K562 (cell line): ENCODE data around the gene STX2. TPM values are rescaled to one million over a fixed set of nuclear protein-coding genes. Genes with fewer than 3 reads are reported as not detected.

Source experiments
- CBFA2T2 ChIP-seq: fragments of 450-650 bp; conservative IDR thresholded peaks from 2 replicates; pipeline ENCODE4 v1.6.1; 2017; ENCODE audit warnings: mild to moderate bottlenecking
- E2F5 ChIP-seq: sonication (generic); formaldehyde crosslinking; IDR thresholded peaks from 2 replicates; pipeline ENCODE4 v1.8.0; 2022; ENCODE audit warnings: mild to moderate bottlenecking, missing genetic modification reagents
- HDAC2 ChIP-seq: fragments of 450-650 bp; IDR thresholded peaks from 2 replicates; pipeline ENCODE4 v1.6.1; 2016; ENCODE audit warnings: mild to moderate bottlenecking
- HMBOX1 ChIP-seq: sonication (generic); IDR thresholded peaks from 2 replicates; pipeline ENCODE4 v1.6.1; 2016
- IRF2 ChIP-seq: sonication (generic); formaldehyde crosslinking; IDR thresholded peaks from 2 replicates; pipeline ENCODE4 v1.8.1; 2022; ENCODE audit warnings: mild to moderate bottlenecking, missing genetic modification reagents
- JUN ChIP-seq, 2 experiments: sonication (generic) in 1 of 2; formaldehyde crosslinking in 1 of 2; IDR thresholded peaks; 2 replicates each; pipeline versions ENCODE4 v1.6.1 to v1.8.0; 2012 to 2022; ENCODE audit warnings: borderline replicate concordance in 2 of 2, mild to moderate bottlenecking in 2 of 2, improper control_type of control experiment in 1 of 2, low read depth in 1 of 2, low read length in 1 of 2, missing genetic modification reagents in 1 of 2
- KLF1 ChIP-seq: fragments of 450-650 bp; IDR thresholded peaks from 2 replicates; pipeline ENCODE4 v1.6.1; 2016; ENCODE audit warnings: missing genetic modification characterization, missing compliant biosample characterization
- L3MBTL2 ChIP-seq: fragments of 450-650 bp; IDR thresholded peaks from 2 replicates; pipeline ENCODE4 v1.6.1; 2016; ENCODE audit warnings: mild to moderate bottlenecking, moderate library complexity
- MAZ ChIP-seq, 2 experiments: fragments of 450-650 bp in 1 of 2; sonication (generic) in 1 of 2; formaldehyde crosslinking; IDR thresholded peaks in 1 of 2; conservative IDR thresholded peaks in 1 of 2; 2 replicates each; pipeline versions ENCODE4 v1.4.0 to v1.5.0; 2020; ENCODE audit warnings: mild to moderate bottlenecking in 1 of 2, missing genetic modification reagents in 1 of 2
- MECOM ChIP-seq: fragments of 250-450 bp; sonication (Bioruptor Pico); IDR thresholded peaks from 2 replicates; pipeline ENCODE4 v1.8.0; 2022; ENCODE audit warnings: inconsistent platforms
- NR2C2 ChIP-seq, 2 experiments: fragments of 200-800 bp in 1 of 2; sonication (Bioruptor generic) in 1 of 2; sonication (generic) in 1 of 2; formaldehyde crosslinking in 1 of 2; IDR thresholded peaks; 2 replicates each; pipeline versions ENCODE4 v1.6.1 to v1.8.0; 2016 to 2022; ENCODE audit warnings: mild to moderate bottlenecking in 1 of 2, missing compliant biosample characterization in 1 of 2, missing genetic modification characterization in 1 of 2, missing genetic modification reagents in 1 of 2
- POLR2H ChIP-seq: IDR thresholded peaks from 2 replicates; pipeline ENCODE4 v1.6.1; 2016; ENCODE audit warnings: missing genetic modification characterization, low read depth, mild to moderate bottlenecking, control low read depth, missing compliant biosample characterization, moderate library complexity
- POLR3G ChIP-seq: IDR thresholded peaks from 2 replicates; pipeline ENCODE4 v1.6.1; 2011; ENCODE audit not compliant: insufficient read length, insufficient replicate concordance; ENCODE audit errors: extremely low read depth
- SMAD4 ChIP-seq: fragments of 250-450 bp; sonication (Bioruptor Pico); conservative IDR thresholded peaks from 2 replicates; pipeline ENCODE4 v1.8.0; 2021; ENCODE audit warnings: inconsistent platforms, mild to moderate bottlenecking, moderate library complexity
- SOX6 ChIP-seq: fragments of 450-650 bp; IDR thresholded peaks from 2 replicates; pipeline ENCODE4 v1.6.1; 2014; ENCODE audit warnings: mild to moderate bottlenecking
- STAT5A ChIP-seq: IDR thresholded peaks from 2 replicates; pipeline ENCODE4 v1.6.1; 2012; ENCODE audit warnings: low read length, inconsistent platforms, borderline replicate concordance
- TBL1XR1 ChIP-seq, 2 experiments: IDR thresholded peaks; 2 replicates each; pipeline ENCODE4 v1.6.1; 2012; ENCODE audit warnings: improper control_type of control experiment in 2 of 2, low read length in 2 of 2, mild to moderate bottlenecking in 1 of 2
- THAP7 ChIP-seq: fragments of 250-450 bp; sonication (Bioruptor Pico); IDR thresholded peaks from 2 replicates; pipeline ENCODE4 v1.5.0; 2021
- ZBED1 ChIP-seq: IDR thresholded peaks from 2 replicates; pipeline ENCODE4 v1.6.1; 2014
- ZBTB5 ChIP-seq: fragments of 450-650 bp; IDR thresholded peaks from 2 replicates; pipeline ENCODE4 v1.6.1; 2017; ENCODE audit warnings: antibody characterized with exemption
- ZNF174 ChIP-seq: fragments of 250-450 bp; sonication (Bioruptor Pico); IDR thresholded peaks from 2 replicates; pipeline ENCODE4 v1.4.0; 2020; ENCODE audit warnings: mild to moderate bottlenecking
- ZNF740 ChIP-seq, 3 experiments: fragments of 200-800 bp in 1 of 3; sonication (Bioruptor generic) in 1 of 3; sonication (generic) in 1 of 3; formaldehyde crosslinking in 1 of 3; IDR thresholded peaks; 2 replicates each; pipeline versions ENCODE4 v1.6.1 to v1.8.0; 2016 to 2022; ENCODE audit warnings: mild to moderate bottlenecking in 2 of 3, missing compliant biosample characterization in 2 of 3, missing genetic modification characterization in 2 of 3, missing genetic modification reagents in 1 of 3
- polyA plus RNA-seq, 8 experiments: library from polyadenylated mRNA; depleted of rRNA in 4 of 8; stranded (reverse) in 5 of 8; unstranded in 3 of 8; fragments of >200 nt; fragmentation: Nextera tagmentation in 2 of 8; fragmentation: Illumina TruSeq in 1 of 8; extraction: Ambion mirVana in 2 of 8; extraction: Trizol in 1 of 8; gene quantifications; 2 replicates each; pipeline versions ENCODE4 v1.2.1 to v1.2.3, GENCODE V29; 2011 to 2014; ENCODE audit warnings: inconsistent platforms in 1 of 8, missing spikeins in 1 of 8
- total RNA-seq, 7 experiments: library from RNA; depleted of rRNA in 6 of 7; stranded (reverse); fragments of >200 nt in 6 of 7; fragmentation: Illumina TruSeq in 2 of 7; extraction: Trizol in 2 of 7; gene quantifications; 2 replicates each; pipeline versions ENCODE4 v1.2.1 to v1.2.3, GENCODE V29; 2011 to 2021; ENCODE audit warnings: low replicate concordance in 1 of 7

The STX2 gene
- total and polyA plus RNA-seq, 9 of the 15 experiments (the other 6 are each of a cell fraction or from before 2014, with no cell fraction given): 22.2 to 54.6 (median 30.8) TPM

- TF ChIP-seq MAZ (CRISPR knock-in tag; conservative IDR thresholded peaks at IDR 0.05 in 1 of 2, IDR thresholded peaks at IDR 0.05 in 1 of 2) (no peak), JUN (IDR thresholded peaks at IDR 0.05; ENCODE audit: borderline replicate concordance, low read depth, low read length) (no peak), JUN (CRISPR knock-in tag; IDR thresholded peaks at IDR 0.05; ENCODE audit: borderline replicate concordance) (no peak), L3MBTL2 (no peak), ZNF174 (CRISPR knock-in tag) (no peak), E2F5 (CRISPR knock-in tag) (no peak), POLR2H (tag) (no peak), ZBTB5 (no peak), CBFA2T2 (peak; percentile 79), ZBED1 (no peak), SMAD4 (CRISPR knock-in tag) (peak; percentile 50; the same call in 1 of the 2 replicates), IRF2 (no peak), STAT5A (peak; percentile 37; the same call in 1 of the 2 replicates), THAP7 (CRISPR knock-in tag) (no peak), ZNF740 (CRISPR knock-in tag; IDR thresholded peaks at IDR 0.05) (no peak), ZNF740 (tag; IDR thresholded peaks at IDR 0.05) (no peak), KLF1 (tag) (peak; percentile 50; the same call in 1 of the 2 replicates), HMBOX1 (no peak), NR2C2 (CRISPR knock-in tag; IDR thresholded peaks at IDR 0.05) (no peak), NR2C2 (tag; IDR thresholded peaks at IDR 0.05) (peak; percentile 35; the same call in 1 of the 2 replicates), TBL1XR1 (IDR thresholded peaks at IDR 0.05; ENCODE audit: low read length in 2 of 2) (no peak), HDAC2 (0 out of 2 replicates have a peak, but pooled peaks have one; percentile 60), POLR3G (no peak), SOX6 (peak; percentile 40; the same call in 1 of the 2 replicates), MECOM (CRISPR knock-in tag) (peak; percentile 45; the same call in 1 of the 2 replicates)
Measured at GRCh38 chr12:130832561-130833209, 6.4 kb downstream of the STX2 start (continued).
